ENCODE results near the gene HSP90AB1.

The HSP90AB1 gene

GRCh38 chr6:44235891-44236516, 10.9 kb upstream of the HSP90AB1 start:
- DNase-seq: no peak

GRCh38 chr6:44237021-44237812, 9.7 kb upstream of the HSP90AB1 start:
- DNase-seq: peak; percentile 88

GRCh38 chr6:44237813-44238433, 9.0 kb upstream of the HSP90AB1 start:
- DNase-seq: peak; percentile 40

DNA sequence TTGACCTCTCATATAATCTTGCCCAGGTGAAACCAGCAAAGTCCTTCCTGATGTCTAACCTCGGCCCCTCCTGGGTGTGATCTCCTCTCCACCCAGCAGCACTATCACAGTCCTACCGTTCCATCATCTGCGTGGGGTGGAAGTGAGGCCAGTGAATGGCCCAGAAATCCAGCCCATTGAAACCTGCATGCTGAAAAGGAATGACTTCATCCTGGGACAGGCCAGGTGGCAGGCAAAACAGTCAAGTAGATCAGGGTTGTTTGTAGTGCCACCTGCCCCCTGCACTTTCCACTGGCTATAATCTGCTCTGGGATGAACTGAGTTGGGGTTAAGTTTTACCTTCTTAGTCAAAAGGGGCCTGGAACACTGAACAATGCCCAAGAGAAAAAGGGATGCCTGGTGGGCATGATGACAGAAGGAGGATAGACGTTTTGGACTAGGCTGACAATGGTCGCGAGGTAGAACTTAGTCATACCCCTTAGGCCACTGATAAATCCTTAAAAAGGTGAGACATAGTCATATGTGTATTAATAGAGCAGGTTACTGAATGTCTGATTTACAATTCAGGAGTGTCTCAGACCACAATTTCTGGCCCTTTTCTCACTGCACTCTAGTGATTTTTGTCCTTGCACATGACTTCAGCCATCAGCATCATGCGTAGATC, 8.1 kb upstream of the HSP90AB1 start:
- DNase-seq: no peak

DNA sequence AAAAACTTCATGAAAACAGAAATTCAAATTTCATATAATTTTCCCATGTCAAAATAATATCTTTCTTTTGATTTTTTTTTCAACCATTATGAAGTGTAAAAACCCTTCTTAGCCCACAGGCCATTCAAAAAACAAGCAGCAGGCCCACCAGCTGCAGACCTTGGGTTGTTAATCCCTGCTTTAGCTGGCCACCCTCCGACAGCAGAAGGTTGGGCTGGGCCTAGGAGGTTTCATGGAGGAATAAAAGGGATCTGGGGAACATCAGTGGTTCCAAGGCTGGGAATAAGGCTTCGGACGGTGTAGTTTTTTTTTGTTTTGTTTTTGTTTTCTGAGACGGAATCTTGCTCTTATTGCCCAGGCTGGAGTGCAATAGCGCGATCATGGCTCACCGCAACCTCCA, 3.6 kb upstream of the HSP90AB1 start:
- no peak for DNase-seq

GRCh38 chr6:44245391-44245911, 1.4 kb upstream of the HSP90AB1 start:
- DNase-seq: no peak

DNA sequence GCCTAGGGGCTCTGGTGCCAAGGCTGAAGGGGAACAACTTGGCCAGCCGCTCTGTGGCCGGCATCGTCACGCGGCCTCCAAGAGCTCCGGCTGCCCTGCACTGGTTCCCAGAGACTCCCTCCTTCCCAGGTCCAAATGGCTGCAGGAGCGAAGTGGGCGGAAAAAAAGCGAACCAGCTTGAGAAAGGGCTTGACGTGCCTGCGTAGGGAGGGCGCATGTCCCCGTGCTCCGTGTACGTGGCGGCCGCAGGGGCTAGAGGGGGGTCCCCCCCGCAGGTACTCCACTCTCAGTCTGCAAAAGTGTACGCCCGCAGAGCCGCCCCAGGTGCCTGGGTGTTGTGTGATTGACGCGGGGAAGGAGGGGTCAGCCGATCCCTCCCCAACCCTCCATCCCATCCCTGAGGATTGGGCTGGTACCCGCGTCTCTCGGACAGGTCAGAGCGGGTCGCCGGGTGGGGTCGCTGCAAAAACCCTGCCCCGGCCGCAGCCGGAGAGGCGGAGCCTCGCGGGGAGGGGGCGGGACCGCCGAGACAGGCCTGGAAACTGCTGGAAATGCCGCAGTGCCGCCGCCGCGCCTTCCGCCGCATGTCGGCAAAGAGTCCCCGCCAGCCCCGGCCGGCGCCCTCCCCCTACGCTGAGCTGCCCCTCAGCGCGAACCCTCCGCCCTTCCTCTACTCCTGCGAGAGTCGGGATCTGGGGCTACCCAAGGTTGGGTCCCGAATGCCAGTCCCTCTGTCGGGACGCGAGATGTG, 814 bp upstream of the HSP90AB1 start:
- peak; percentile 94 for DNase-seq

GRCh38 chr6:44247338-44248302, 719 bp downstream of the HSP90AB1 start:
- DNase-seq: peak; percentile 35

GRCh38 chr6:44248579-44248978, 1.7 kb downstream of the HSP90AB1 start:
- no peak for DNase-seq

DNA sequence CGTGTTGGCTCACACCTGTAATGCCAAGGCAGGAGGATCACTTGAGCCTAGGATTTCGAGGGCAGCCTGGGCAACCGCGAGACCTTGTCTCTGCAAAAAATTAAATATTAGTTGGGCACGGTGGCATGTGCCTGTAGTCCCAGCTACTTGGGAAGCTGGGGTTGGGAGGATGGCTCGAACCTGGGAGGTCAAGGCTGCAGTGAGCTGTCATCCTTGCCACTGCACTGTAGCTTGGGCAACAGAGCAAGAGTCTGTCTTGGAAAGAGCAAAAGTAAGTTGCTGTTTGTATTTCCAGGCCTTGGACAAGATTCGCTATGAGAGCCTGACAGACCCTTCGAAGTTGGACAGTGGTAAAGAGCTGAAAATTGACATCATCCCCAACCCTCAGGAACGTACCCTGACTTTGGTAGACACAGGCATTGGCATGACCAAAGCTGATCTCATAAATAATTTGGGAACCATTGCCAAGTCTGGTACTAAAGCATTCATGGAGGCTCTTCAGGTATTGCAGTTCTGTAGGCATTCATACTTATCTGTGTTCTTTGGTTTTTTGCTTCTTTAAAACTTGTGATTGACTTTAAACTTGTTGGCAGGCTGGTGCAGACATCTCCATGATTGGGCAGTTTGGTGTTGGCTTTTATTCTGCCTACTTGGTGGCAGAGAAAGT, 2.3 kb downstream of the HSP90AB1 start:
- no peak for DNase-seq

DNA sequence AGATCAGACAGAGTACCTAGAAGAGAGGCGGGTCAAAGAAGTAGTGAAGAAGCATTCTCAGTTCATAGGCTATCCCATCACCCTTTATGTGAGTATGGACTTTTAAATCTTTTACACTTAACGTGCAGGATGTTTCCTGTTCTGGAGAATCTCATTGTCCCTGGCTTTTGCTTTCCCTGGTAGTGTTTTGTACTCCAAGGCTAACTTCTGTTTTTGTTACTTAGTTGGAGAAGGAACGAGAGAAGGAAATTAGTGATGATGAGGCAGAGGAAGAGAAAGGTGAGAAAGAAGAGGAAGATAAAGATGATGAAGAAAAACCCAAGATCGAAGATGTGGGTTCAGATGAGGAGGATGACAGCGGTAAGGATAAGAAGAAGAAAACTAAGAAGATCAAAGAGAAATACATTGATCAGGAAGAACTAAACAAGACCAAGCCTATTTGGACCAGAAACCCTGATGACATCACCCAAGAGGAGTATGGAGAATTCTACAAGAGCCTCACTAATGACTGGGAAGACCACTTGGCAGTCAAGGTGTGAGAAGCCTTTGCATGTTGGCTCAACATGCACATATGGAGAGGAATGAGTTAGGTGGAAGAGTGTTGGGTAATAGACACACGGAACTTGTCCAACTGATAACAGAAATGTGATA, 3.3 kb downstream of the HSP90AB1 start:
- no peak for DNase-seq

GRCh38 chr6:44250718-44251123, 3.8 kb downstream of the HSP90AB1 start:
- no peak for DNase-seq

GRCh38 chr6:44251576-44252524, 4.9 kb downstream of the HSP90AB1 start:
- DNase-seq: no peak

- no peak for DNase-seq
Observed at GRCh38 chr6:44253307-44254101, 6.6 kb downstream of the HSP90AB1 start.

- DNase-seq: no peak
Observed at GRCh38 chr6:44254191-44255104, 7.5 kb downstream of the HSP90AB1 start.

DNA sequence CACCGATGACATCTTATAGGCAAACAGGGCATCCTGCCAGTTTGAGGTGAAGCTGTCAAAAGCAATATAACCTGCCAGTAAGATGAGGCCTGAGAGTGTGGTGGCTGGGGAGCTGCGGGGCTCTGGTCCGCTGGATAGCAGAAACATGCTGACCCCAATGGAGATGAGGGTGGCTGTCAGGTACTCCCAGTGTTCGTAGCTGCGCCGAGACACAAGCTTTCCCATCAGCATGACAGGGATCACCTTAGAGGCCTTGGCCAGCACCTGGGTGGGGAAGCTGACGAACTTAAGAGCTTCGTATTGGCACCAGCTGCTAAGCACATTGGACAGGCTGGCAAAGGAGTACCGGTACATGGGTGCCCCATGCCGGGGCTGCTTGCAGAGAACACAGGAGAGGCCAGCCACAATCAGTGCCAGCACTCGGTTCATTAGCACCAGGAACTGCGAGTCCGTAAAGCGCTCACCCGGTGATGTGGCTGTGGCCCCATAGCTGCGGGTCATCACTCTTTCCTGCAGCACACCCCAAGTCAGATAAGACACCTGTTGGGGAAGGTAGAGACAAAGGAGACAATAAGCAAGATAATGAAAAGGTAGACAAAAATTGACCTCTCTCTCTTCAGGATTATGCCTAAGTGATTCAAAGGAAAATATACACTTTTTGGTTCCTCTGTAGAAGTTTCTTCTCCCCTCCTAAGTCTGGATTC, 8.4 kb downstream of the HSP90AB1 start:
- no peak for DNase-seq
